ENCODE measurements around the gene MACROD1. TPM values are rescaled to one million over a fixed set of nuclear protein-coding genes. Genes with fewer than 3 reads are reported as not detected.

MACROD1 gene
- total and polyA plus RNA-seq, 10 of the 15 experiments (the other 5 are each of a cell fraction or from before 2014, with no cell fraction given): 1.2 to 22.7 (median 11.3) TPM; not detected in 1

GRCh38 chr11:64053699-64054098, 112.2 kb downstream of the MACROD1 start (continued):
- TF ChIP-seq REST (IDR thresholded peaks at IDR 0.05; ENCODE audit: low read depth, low read length) (no peak), ESRRA (IDR thresholded peaks at IDR 0.05; ENCODE audit: low read length) (no peak), E2F4 (IDR thresholded peaks at IDR 0.05; ENCODE audit: low read depth, low read length) (no peak), E2F8 (IDR thresholded peaks at IDR 0.05; ENCODE audit: low read depth, partially characterized antibody) (no peak), IRF5 (IDR thresholded peaks at IDR 0.05; ENCODE audit: borderline replicate concordance) (no peak), RAD21 (IDR thresholded peaks at IDR 0.05; ENCODE audit: insufficient read depth, low read depth, low read length) (no peak), EP300 (IDR thresholded peaks at IDR 0.05; ENCODE audit: borderline replicate concordance in 1 of 2, control insufficient read depth in 1 of 2, low read depth in 2 of 2, low read length in 2 of 2) (no peak), RFX5 (IDR thresholded peaks at IDR 0.05; ENCODE audit: low read depth, low read length) (no peak)

Measured in GM12878 (cell line).